ENCODE results near the gene ADSS1.

DNA sequence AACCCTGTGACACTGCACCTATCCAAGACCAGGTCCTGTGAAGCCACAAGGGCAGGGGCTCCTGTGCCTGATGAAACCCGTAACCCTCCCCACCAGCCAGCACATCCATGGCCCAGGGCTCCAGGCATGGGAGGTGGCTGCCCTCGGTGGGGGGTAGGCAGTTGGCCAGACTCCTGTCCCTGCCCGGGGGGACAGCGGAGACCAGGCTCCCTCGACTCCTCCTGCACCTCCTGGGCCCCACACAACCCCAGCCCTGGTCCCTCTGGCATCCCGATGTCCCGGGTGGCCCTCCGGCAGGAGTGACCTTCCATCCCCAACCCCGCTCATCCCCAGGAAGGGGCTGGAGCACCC, 60.2 kb downstream of the ADSS1 start:
- TF ChIP-seq, protein P1, sequence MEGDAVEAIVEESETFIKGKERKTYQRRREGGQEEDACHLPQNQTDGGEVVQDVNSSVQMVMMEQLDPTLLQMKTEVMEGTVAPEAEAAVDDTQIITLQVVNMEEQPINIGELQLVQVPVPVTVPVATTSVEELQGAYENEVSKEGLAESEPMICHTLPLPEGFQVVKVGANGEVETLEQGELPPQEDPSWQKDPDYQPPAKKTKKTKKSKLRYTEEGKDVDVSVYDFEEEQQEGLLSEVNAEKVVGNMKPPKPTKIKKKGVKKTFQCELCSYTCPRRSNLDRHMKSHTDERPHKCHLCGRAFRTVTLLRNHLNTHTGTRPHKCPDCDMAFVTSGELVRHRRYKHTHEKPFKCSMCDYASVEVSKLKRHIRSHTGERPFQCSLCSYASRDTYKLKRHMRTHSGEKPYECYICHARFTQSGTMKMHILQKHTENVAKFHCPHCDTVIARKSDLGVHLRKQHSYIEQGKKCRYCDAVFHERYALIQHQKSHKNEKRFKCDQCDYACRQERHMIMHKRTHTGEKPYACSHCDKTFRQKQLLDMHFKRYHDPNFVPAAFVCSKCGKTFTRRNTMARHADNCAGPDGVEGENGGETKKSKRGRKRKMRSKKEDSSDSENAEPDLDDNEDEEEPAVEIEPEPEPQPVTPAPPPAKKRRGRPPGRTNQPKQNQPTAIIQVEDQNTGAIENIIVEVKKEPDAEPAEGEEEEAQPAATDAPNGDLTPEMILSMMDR (IDR thresholded peaks at IDR 0.05) = no peak
- TF ChIP-seq ZFX (IDR thresholded peaks at IDR 0.05; ENCODE audit: borderline replicate concordance) = no peak
